Astrocyte of the spinal cord (primary cell): ENCODE results near the gene PODXL2.

Experiments
- DNase-seq: peaks from one replicate; pipeline ENCODE4 v3.0.0; 2011; ENCODE audit warnings: low read depth, low spot score
- H3K4me3 ChIP-seq: 2 replicates; pipeline ENCODE4 v1.5.1; 2011; ENCODE audit warnings: low read depth, mild to moderate bottlenecking, low read length, moderate library complexity
- CTCF ChIP-seq: IDR thresholded peaks from 2 replicates; pipeline ENCODE4 v1.5.1; 2012; ENCODE audit warnings: low read depth, mild to moderate bottlenecking, low read length, inconsistent platforms
- in situ Hi-C: cut with HindIII; loops from 2 replicates; pipeline ENCODE4 v1.10.0; 2017; ENCODE audit warnings: low sequenced_read_pairs

PODXL2 gene

GRCh38 chr3:127656906-127657305, 27.9 kb downstream of the PODXL2 start:
- in situ Hi-C loops: no loop called here
- no peak overlapping the region for H3K4me3 ChIP-seq
- DNase-seq: no peak
- TF ChIP-seq CTCF: no peak

GRCh38 chr3:127658234-127658633, 29.2 kb downstream of the PODXL2 start:
- TF ChIP-seq CTCF: no peak
- no peak for DNase-seq
- in situ Hi-C loops: no loop called here
- no peak overlapping the region for H3K4me3 ChIP-seq

GRCh38 chr3:127660621-127661251, 31.8 kb downstream of the PODXL2 start:
- H3K4me3 ChIP-seq: no peak overlapping the region
- DNase-seq: no peak
- TF ChIP-seq CTCF: no peak
- in situ Hi-C loops: no loop called here

GRCh38 chr3:127661600-127661999, 32.6 kb downstream of the PODXL2 start:
- DNase-seq: no peak
- H3K4me3 ChIP-seq: no peak overlapping the region
- no peak for TF ChIP-seq CTCF
- in situ Hi-C loops: no loop called here

GRCh38 chr3:127662001-127662469, 33.0 kb downstream of the PODXL2 start:
- DNase-seq: no peak
- TF ChIP-seq CTCF: no peak
- in situ Hi-C loops: no loop called here
- H3K4me3 ChIP-seq: no peak overlapping the region

GRCh38 chr3:127663151-127663550, 34.2 kb downstream of the PODXL2 start:
- in situ Hi-C loops: no loop called here
- no peak for TF ChIP-seq CTCF
- H3K4me3 ChIP-seq: no peak overlapping the region
- DNase-seq: no peak
